HEK293 (cell line): ENCODE results near the gene TRAFD1.
"Not testable (repeated sequence)": the region's sequence is repeated elsewhere in the genome, so short reads cannot be mapped to it uniquely, and the experiment has no call there.

Experiments
- CTCF ChIA-PET: fragments of 350-600 bp; formaldehyde crosslinking; extraction: SDS; loops from one replicate; lab custom pipeline; 2021; ENCODE audit warnings: antibody characterized with exemption; lab: Yijun Ruan, JAX
- POLR2A ChIA-PET: fragments of 300-600 bp; formaldehyde crosslinking; extraction: SDS; loops from one replicate; lab custom pipeline; 2020; ENCODE audit warnings: antibody characterized with exemption, inconsistent platforms; lab: Yijun Ruan, JAX
- H3K27ac ChIP-seq: fragments of 200-500 bp; sonication (Bioruptor generic); 2 replicates; pipeline ENCODE4 v1.5.1; 2014; ENCODE audit warnings: low read depth, low read length, control low read depth, inconsistent platforms; ENCODE audit errors: extremely low read depth
- H3K36me3 ChIP-seq, 2 experiments: fragments of 200-500 bp in 1 of 2; sonication (Bioruptor generic) in 1 of 2; 1 replicate in 1 of 2; 2 replicates in 1 of 2; pipeline ENCODE4 v1.5.1; 2014 to 2017; ENCODE audit warnings: inconsistent platforms in 2 of 2, low read length in 2 of 2; ENCODE audit not compliant: control insufficient read depth in 2 of 2, insufficient read depth in 1 of 2
- H3K4me1 ChIP-seq: fragments of 200-500 bp; sonication (Bioruptor generic); 2 replicates; pipeline ENCODE4 v1.5.1; 2014; ENCODE audit warnings: mild to moderate bottlenecking, low read length, inconsistent platforms; ENCODE audit not compliant: control insufficient read depth, insufficient read depth
- H3K4me3 ChIP-seq: 2 replicates; pipeline ENCODE4 v1.5.1; 2011; ENCODE audit warnings: low read depth, mild to moderate bottlenecking, control low read depth, low read length, moderate library complexity
- H3K9me3 ChIP-seq: fragments of 200-500 bp; sonication (Bioruptor generic); 2 replicates; pipeline ENCODE4 v1.5.1; 2014; ENCODE audit warnings: low read depth, low read length, inconsistent platforms; ENCODE audit not compliant: control insufficient read depth, insufficient read depth
- KLF16 ChIP-seq: fragments of 450-650 bp; formaldehyde crosslinking; IDR thresholded peaks from 2 replicates; pipeline ENCODE4 v1.5.1; 2017; ENCODE audit warnings: missing biosample characterization, missing genetic modification characterization
- OSR2 ChIP-seq: fragments of 450-650 bp; formaldehyde crosslinking; IDR thresholded peaks from 2 replicates; pipeline ENCODE4 v1.5.1; 2016; ENCODE audit warnings: missing biosample characterization, missing genetic modification characterization
- PRDM1 ChIP-seq: fragments of 450-650 bp; formaldehyde crosslinking; IDR thresholded peaks from 2 replicates; pipeline ENCODE4; 2016; ENCODE audit warnings: missing biosample characterization, missing genetic modification characterization
- ZEB2 ChIP-seq: fragments of 450-650 bp; formaldehyde crosslinking; IDR thresholded peaks from 2 replicates; pipeline ENCODE4 v1.5.1; 2016; ENCODE audit warnings: missing biosample characterization, missing genetic modification characterization
- ZNF121 ChIP-seq: fragments of 450-650 bp; formaldehyde crosslinking; IDR thresholded peaks from 2 replicates; pipeline ENCODE4 v1.5.1; 2016; ENCODE audit warnings: missing biosample characterization, missing genetic modification characterization
- ZNF132 ChIP-seq: fragments of 450-650 bp; formaldehyde crosslinking; IDR thresholded peaks from 2 replicates; pipeline ENCODE4 v1.5.1; 2017; ENCODE audit warnings: missing biosample characterization, missing genetic modification characterization, borderline replicate concordance
- ZNF157 ChIP-seq: fragments of 450-650 bp; formaldehyde crosslinking; IDR thresholded peaks from 2 replicates; pipeline ENCODE4 v1.5.1; 2016; ENCODE audit warnings: missing biosample characterization, missing genetic modification characterization
- ZNF24 ChIP-seq: fragments of 450-650 bp; formaldehyde crosslinking; IDR thresholded peaks from 2 replicates; pipeline ENCODE4 v1.5.1; 2016; ENCODE audit warnings: missing biosample characterization, missing genetic modification characterization
- ZNF324 ChIP-seq: fragments of 450-650 bp; formaldehyde crosslinking; IDR thresholded peaks from 2 replicates; pipeline ENCODE4 v1.5.1; 2016; ENCODE audit warnings: missing biosample characterization, missing genetic modification characterization
- ZNF391 ChIP-seq: fragments of 450-650 bp; formaldehyde crosslinking; IDR thresholded peaks from 2 replicates; pipeline ENCODE4 v1.5.1; 2016; ENCODE audit warnings: low read depth, missing biosample characterization, missing genetic modification characterization, borderline replicate concordance
- ZNF600 ChIP-seq: fragments of 450-650 bp; formaldehyde crosslinking; IDR thresholded peaks from 2 replicates; pipeline ENCODE4 v1.5.1; 2016; ENCODE audit warnings: missing biosample characterization, missing genetic modification characterization
- ZNF610 ChIP-seq: fragments of 450-650 bp; formaldehyde crosslinking; IDR thresholded peaks from 2 replicates; pipeline ENCODE4 v1.5.1; 2016; ENCODE audit warnings: missing biosample characterization, missing genetic modification characterization, borderline replicate concordance
- ZNF629 ChIP-seq: fragments of 450-650 bp; formaldehyde crosslinking; IDR thresholded peaks from 2 replicates; pipeline ENCODE4 v1.5.1; 2017; ENCODE audit warnings: missing biosample characterization, missing genetic modification characterization
- ZNF785 ChIP-seq: fragments of 450-650 bp; formaldehyde crosslinking; IDR thresholded peaks from 2 replicates; pipeline ENCODE4 v1.5.1; 2016; ENCODE audit warnings: missing biosample characterization, missing genetic modification characterization
- ZSCAN23 ChIP-seq: fragments of 450-650 bp; formaldehyde crosslinking; IDR thresholded peaks from 2 replicates; pipeline ENCODE4 v1.5.1; 2016; ENCODE audit warnings: missing biosample characterization, missing genetic modification characterization
- TF ChIP-seq, protein P1 (sequence below): fragments of 450-650 bp; formaldehyde crosslinking; IDR thresholded peaks from 2 replicates; pipeline ENCODE4 v1.5.1; 2016; ENCODE audit warnings: missing biosample characterization, missing genetic modification characterization
- TF ChIP-seq, protein P2 (sequence below): fragments of 450-650 bp; formaldehyde crosslinking; IDR thresholded peaks from 2 replicates; pipeline ENCODE4 v1.5.1; 2016; ENCODE audit warnings: missing biosample characterization, missing genetic modification characterization, low read depth

Gene TRAFD1

DNA sequence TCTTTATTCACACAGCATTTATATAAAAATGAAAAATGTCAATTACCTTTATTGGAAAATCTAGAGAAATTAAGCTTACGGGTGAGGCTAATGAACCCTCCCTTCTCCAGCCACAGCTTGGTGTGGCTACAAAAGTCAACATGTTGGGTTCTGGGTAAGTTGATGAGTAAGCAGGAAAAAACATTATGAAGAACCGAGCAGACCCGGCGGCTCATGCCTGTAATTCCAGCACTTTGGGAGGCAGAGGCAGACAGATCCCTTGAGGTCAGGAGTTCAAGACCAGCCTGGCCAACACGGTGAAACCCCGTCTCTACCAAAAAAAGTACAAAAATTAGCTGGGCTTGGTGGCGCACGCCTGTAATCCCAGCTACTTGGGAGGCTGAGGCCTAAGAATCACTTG, 27.7 kb upstream of the TRAFD1 start:
- POLR2A ChIA-PET, result interaction anchor here (0.6 to 1.7 kb wide), 6 partner anchors 10 to 85 kb away, joined by 3 to 5 read pairs (median 4); partner anchors contain the start of genes ERP29, TMEM116 and TRAFD1
- no peaks in the 10 kb centered on the region for H3K4me1 ChIP-seq

GRCh38 chr12:112100500-112100899, 24.9 kb upstream of the TRAFD1 start:
- CTCF ChIA-PET, result interaction anchor here (0.6 kb wide), 1 partner anchor 331 kb away, joined by 4 read pairs; no protein-coding TSS in a partner anchor
- peak; percentile 56; the same call in 1 of the 2 replicates for TF ChIP-seq ZNF121
- H3K27ac ChIP-seq, H3K9me3 ChIP-seq, H3K4me3 ChIP-seq, H3K4me1 ChIP-seq: not testable (repeated sequence)
- peaks cover 49 to 71% of the 10 kb centered on the region in 2 experiments for H3K36me3 ChIP-seq
- POLR2A ChIA-PET, result interaction anchor here (0.7 kb wide), 1 partner anchor 22 kb away, joined by 7 read pairs; no protein-coding TSS in a partner anchor

More for the DNA sequence above, 27.7 kb upstream of the TRAFD1 start:
- CTCF ChIA-PET, result interaction anchor here (0.7 kb wide), 3 partner anchors 47 to 487 kb away, joined by 3 to 6 read pairs (median 3); no protein-coding TSS in a partner anchor
- H3K27ac ChIP-seq, result no peak overlapping the region
- no peaks in the 10 kb centered on the region for H3K9me3 ChIP-seq
- peaks cover 67 to 70% of the 10 kb centered on the region in 2 experiments for H3K36me3 ChIP-seq
- no peak overlapping the region for H3K4me3 ChIP-seq
- 0 out of 2 replicates have a peak, but pooled peaks have one; percentile 2 for TF ChIP-seq ZEB2
- TF ChIP-seq, protein P1, sequence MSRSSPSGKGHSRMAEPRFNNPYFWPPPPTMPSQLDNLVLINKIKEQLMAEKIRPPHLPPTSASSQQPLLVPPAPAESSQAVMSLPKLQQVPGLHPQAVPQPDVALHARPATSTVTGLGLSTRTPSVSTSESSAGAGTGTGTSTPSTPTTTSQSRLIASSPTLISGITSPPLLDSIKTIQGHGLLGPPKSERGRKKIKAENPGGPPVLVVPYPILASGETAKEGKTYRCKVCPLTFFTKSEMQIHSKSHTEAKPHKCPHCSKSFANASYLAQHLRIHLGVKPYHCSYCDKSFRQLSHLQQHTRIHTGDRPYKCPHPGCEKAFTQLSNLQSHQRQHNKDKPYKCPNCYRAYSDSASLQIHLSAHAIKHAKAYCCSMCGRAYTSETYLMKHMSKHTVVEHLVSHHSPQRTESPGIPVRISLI, result no peak
- 0 out of 2 replicates have a peak, but pooled peaks have one; percentile 36 for TF ChIP-seq ZNF600
- TF ChIP-seq, all 188 proteins: peak for 2

GRCh38 chr12:112102127-112102526, 23.2 kb upstream of the TRAFD1 start:
- Histone ChIP-seq H3K9me3 (no peaks in the 10 kb centered on the region), H3K27ac (no peak overlapping the region), H3K4me1 (peaks cover 13% of the 10 kb centered on the region), H3K36me3 (peaks cover 57 to 69% of the 10 kb centered on the region in 2 experiments), H3K4me3 (no peak overlapping the region)
- CTCF ChIA-PET, result no interaction called here
- POLR2A ChIA-PET, result interaction anchor here (0.7 to 1.1 kb wide), 3 partner anchors 14 to 21 kb away, joined by 3 read pairs; no protein-coding TSS in a partner anchor
- TF ChIP-seq OSR2 (tag by site-specific recombination) (no peak), ZSCAN23 (tag by site-specific recombination) (no peak), ZNF157 (tag by site-specific recombination) (no peak), ZNF132 (no peak), ZNF629 (no peak), PRDM1 (tag by site-specific recombination) (no peak), KLF16 (tag by site-specific recombination) (no peak), ZNF324 (no peak), ZNF610 (tag by site-specific recombination) (no peak), ZNF785 (no peak), ZNF391 (no peak), ZNF24 (tag by site-specific recombination) (no peak)
- TF ChIP-seq, protein P2, sequence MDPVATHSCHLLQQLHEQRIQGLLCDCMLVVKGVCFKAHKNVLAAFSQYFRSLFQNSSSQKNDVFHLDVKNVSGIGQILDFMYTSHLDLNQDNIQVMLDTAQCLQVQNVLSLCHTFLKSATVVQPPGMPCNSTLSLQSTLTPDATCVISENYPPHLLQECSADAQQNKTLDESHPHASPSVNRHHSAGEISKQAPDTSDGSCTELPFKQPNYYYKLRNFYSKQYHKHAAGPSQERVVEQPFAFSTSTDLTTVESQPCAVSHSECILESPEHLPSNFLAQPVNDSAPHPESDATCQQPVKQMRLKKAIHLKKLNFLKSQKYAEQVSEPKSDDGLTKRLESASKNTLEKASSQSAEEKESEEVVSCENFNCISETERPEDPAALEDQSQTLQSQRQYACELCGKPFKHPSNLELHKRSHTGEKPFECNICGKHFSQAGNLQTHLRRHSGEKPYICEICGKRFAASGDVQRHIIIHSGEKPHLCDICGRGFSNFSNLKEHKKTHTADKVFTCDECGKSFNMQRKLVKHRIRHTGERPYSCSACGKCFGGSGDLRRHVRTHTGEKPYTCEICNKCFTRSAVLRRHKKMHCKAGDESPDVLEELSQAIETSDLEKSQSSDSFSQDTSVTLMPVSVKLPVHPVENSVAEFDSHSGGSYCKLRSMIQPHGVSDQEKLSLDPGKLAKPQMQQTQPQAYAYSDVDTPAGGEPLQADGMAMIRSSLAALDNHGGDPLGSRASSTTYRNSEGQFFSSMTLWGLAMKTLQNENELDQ (tag by site-specific recombination), result no peak

DNA sequence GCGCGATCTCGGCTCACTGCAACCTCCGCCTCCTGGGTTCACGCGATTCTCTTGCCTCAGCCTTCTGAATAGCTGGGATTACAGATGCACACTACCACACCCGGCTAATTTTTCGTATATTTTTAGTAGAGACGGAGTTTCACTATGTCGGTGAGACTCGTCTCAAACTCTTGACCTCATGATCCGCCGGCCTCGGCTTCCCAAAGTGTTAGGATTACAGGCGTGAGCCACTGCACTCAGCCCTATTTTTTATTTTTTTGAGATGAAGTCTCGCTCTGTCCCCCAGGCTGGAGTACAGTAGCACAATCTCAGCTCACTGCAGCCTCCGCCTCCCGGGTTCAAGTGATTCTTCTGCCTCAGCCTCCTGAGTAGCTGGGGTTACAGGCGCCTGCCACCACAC, 22.6 kb upstream of the TRAFD1 start:
- H3K9me3 ChIP-seq, H3K27ac ChIP-seq, CTCF ChIA-PET, H3K4me3 ChIP-seq: not testable (repeated sequence)
- POLR2A ChIA-PET, result interaction anchor here (1.1 kb wide), 1 partner anchor 14 kb away, joined by 3 read pairs; no protein-coding TSS in a partner anchor
- Histone ChIP-seq H3K36me3 (peaks cover 56 to 67% of the 10 kb centered on the region in 2 experiments), H3K4me1 (peaks cover 15% of the 10 kb centered on the region)
